NCI-H69 (cell line): ENCODE results near the gene SH3RF2.
A peak's percentile ranks its signal among the peaks of the same experiment; 100 is the strongest.
"Not testable (repeated sequence)": the region's sequence is repeated elsewhere in the genome, so short reads cannot be mapped to it uniquely, and the experiment has no call there.

Experiments used
- DNase-seq: peaks from one replicate; lab custom pipeline; 2025; lab: John Stamatoyannopoulos, UW

Gene SH3RF2

GRCh38 chr5:145949474-145949873 is 13.1 kb downstream of the SH3RF2 start:
- peak; percentile 30 for DNase-seq

DNA sequence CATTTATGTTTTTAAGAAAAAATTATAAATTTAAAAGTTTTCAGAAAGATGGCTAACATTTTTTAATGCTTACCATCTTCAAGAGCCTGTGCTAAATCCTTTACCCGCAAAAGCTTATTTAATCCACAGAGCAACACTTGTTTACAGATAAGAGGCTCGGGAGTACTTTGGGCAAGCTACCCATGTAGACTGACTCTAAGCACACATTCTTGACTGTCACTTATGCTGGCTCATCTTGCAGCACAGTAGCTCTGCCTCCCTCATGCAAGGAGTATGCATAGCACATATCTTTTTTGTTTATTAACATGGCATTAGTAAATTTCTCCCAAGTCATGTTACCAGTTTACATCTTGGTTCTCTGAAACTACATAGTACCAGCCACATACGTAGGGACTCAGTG is 14.7 kb downstream of the SH3RF2 start:
- no peak for DNase-seq

DNA sequence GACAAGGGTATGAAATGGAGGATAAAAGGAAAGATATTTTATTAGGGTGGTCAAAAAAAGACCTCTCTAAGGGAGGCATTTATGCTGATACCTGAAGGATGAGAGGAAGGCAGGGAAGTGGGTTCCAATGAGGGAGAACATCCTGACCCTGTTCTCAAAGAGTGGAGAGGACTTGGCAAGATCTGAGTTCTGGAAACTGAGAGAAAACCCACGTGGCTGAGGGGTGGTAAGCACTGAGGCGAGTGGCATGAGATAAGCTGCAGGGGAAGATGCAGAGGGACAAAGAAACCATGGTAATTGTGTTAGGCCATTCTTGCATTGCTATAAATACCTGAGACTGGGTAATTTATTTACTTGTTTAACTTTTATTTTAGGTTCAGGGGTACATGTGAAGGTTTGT is 16.8 kb downstream of the SH3RF2 start:
- no peak for DNase-seq

GRCh38 chr5:145954140-145954539 is 17.8 kb downstream of the SH3RF2 start:
- DNase-seq: not testable (repeated sequence)

DNA sequence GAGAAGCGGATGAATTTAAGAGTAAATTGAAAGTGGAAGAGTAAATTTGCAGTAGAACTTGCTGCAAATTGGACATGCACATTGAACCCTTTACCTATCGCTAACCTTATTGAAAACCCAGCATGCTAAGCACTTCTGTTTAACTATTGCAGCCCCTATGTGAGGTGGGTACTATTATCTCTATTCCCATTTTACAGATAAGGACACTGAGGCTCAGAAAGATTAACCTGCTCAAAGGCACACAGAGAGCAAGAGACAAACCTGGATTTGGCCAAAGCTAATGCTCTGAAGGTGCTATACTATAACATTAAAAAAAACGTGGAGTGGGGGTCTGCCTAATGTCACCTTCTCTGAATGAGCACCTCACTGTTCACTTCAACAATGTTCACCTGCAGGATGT is 21.0 kb downstream of the SH3RF2 start:
- DNase-seq: no peak

GRCh38 chr5:145958436-145958835 is 22.1 kb downstream of the SH3RF2 start:
- no peak for DNase-seq

- no peak for DNase-seq
These were observed 23.8 kb downstream of the SH3RF2 start for GRCh38 chr5:145960166-145960565.

- no peak for DNase-seq
These were observed 24.6 kb downstream of the SH3RF2 start for GRCh38 chr5:145960848-145961600.

DNA sequence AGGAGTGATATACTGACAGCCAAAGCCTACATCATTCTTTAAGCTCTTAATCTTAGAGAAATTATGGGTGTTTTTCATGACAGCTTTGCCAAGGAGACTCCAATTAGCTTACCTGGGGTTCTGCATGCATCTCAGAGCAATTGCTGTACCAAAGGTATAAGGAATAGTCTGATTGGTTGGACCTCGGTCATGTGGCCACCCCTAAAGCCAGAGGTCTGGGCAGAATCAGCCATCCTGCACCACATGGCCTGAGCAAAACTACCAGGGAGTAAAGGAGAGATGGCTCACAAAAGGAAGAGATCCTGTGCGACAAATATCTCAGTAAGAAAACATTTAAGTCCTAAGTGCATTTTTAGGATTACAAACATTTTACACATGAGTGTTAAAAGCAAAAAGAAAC is 25.6 kb downstream of the SH3RF2 start:
- DNase-seq: no peak

DNA sequence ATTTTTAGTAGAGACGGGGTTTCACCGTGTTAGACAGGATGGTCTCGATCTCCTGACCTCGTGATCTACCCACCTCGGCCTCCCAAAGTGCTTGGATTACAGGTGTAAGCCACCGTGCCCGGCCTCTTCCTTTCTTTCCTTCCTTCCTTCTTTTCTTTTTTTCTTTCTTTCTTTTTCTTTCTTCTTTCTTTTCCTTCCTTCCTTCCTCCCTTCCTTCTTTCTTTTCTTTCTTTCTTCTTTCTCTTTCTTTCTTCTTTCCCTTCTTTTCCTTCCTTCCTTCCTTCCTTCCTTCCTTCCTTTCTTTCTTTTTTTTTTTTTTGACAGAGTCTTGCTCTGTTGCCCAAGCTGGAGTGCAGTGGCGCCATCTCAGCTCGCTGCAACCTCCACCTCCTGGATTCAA is 27.6 kb downstream of the SH3RF2 start:
- not testable (repeated sequence) for DNase-seq

DNA sequence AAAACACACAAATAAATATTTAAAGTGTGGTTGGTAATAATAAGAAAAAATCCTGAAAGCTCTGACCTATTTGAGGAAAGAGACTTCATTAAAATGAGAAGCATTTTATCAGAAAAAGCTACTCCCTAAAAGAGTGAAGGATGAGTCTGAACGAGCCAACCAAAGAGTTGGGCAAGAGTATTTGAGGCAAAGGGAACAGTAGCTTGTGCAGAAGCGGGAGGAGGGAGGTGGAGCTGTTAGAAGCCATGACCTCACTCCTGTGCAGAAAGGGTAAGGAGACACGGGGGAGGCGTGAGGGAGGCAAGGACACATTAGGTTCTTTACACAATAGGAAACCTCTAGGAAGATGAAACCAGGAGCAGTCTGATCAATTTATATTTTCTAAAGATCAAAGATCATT is 29.4 kb downstream of the SH3RF2 start:
- peak; percentile 35 for DNase-seq

DNA sequence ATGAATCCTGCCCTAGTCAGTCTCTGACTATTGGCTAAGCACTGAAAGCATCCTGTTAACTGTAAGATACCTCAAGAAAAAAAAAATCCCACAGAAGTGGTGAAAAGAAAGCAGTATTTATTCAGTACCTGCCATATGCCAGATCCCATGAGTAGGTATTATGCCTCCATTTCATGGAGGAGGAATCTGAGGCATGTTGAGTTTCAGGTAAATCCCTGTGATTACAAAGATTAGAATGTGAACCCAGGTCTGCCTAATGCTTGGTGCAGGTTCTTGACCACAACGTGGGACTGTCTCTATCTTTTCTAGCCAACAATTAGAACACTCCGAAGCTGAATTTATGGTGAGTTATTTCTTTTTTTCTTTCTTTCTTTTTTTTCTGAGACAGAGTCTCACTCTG is 30.9 kb downstream of the SH3RF2 start:
- DNase-seq: no peak

DNA sequence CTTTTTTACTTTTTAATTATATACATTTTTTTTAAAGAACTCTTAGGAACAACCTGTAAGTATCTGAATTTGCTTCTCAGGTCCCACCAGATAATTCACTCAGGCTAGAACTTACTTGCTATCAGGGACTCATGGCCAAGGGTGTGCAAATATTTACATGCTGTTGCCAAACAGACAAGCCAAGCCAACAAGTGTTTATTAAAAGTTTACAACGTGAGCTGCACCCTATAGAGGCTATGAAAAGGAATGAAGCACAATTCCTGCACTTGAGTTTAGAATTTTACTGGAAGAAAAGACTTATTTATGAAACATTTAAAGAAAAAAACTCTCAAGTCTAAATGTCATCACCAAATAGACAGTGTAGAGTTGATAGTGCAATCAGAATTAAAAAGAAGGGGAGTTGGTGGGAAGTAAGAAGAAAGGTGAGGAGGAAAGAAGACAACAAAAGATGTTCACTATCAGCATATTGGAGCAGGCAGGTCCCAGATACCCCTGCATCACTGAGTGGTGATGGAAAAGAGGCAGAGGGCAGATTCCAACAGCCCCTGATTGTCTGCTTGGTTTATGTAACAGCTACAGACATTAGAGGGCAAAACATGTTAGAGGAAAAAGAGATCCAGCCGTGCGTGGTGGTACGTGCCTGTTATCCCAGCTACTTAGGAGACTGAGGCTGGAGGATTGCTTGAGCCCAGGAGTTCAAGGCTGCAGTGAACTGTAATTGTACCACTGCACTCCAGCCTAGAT is 32.8 kb downstream of the SH3RF2 start:
- no peak for DNase-seq

- no peak for DNase-seq
These were observed 33.3 kb downstream of the SH3RF2 start for GRCh38 chr5:145969714-145970092.

GRCh38 chr5:145971108-145971507 is 34.7 kb downstream of the SH3RF2 start:
- DNase-seq: no peak

DNA sequence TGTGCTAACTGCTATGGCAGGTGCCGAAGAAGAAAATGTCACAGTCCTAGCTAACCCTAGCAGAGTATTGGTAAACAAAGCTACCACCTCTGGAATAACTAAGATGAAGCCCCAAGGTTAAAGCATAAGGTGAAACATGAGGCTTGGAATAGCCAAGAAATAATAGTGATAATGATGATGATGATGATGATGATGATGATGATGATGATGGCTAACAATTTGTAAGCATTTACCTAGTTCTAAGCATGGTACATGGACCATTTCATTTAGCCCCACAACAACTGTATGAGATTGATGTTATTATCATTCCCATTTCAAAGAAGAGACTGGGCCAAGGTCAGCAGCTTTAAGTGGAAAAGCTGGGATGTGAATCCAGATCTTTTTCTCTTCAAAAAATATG is 35.3 kb downstream of the SH3RF2 start:
- DNase-seq: no peak

- no peak for DNase-seq
These were observed 38.6 kb downstream of the SH3RF2 start for GRCh38 chr5:145975001-145975360.

DNA sequence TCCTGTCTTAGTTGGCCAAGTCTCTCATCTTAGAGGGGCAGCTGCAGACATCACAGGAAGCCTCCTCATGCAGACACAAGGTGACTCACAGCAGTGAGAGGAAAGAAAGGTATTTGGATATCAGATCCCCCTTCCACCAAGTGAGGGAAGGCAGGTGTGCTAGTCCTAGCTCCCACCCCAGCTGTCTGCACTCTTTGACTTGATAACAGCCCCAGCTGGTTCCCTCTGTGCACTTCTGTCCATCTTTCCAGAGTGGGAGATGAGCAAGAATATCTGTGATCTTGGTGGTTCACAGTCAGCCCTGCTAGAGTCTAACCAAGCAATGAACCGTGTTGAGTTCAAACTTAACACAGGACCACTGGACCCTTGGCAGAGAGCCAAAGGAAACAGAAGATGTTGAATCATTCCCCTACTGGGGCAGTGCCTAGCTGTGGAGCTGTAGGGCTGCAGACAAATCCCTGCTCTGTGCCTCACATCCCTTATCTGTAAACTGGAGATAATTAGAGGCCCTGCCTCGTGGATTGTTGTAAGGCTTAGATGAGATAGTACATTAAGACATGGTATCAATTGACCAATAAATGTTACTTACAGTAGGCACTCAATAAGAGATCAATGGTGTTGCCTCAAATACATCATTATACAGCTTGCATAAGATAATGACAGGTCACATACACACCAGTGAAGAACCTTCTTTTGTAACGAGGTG is 39.1 kb downstream of the SH3RF2 start:
- peak; percentile 78 for DNase-seq

GRCh38 chr5:145976431-145977155 is 40.2 kb downstream of the SH3RF2 start:
- no peak for DNase-seq

DNA sequence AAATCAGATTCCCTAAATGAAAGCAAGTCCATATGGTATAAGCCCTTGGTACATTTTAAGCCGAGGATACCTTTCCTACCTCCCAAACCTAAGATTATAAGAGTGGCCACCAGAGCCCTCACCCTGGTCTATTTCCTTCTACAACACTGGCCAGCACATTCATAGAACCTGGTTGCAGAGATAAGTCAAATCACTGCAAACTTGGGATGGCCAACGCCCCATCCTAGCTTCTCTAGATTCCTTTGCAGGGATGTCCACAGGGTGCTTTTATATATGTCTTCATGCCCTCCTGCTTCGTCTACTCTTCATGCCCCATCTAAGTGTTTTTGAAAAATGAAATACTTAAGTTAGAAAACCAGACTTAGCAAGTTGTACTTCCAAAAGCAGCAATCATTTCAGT is 41.8 kb downstream of the SH3RF2 start:
- DNase-seq: no peak

DNA sequence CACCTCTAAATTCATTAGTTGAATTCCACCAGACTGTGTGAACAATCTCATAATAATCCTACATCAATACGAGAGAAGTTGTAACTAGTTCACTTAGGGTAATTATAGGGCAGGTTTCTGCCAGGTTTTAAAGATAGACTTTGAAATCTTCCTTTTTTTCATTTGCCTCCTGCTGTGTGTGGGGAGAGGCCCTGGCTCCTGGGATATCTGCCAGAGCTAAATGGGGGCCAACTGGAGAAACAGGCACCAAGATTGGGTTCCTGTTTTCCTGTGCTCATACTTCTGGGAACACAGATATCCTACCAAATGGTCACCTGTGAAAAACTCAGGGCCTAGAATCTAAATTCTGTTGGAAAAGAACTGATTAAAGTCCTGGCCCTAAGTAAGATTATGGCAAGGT is 42.3 kb downstream of the SH3RF2 start:
- DNase-seq: peak; percentile 71
